8988T (cell line): ENCODE data around the gene FARS2.

Source experiments
- DNase-seq: peaks from one replicate; pipeline ENCODE4 v3.0.0; 2011

Gene FARS2

DNA sequence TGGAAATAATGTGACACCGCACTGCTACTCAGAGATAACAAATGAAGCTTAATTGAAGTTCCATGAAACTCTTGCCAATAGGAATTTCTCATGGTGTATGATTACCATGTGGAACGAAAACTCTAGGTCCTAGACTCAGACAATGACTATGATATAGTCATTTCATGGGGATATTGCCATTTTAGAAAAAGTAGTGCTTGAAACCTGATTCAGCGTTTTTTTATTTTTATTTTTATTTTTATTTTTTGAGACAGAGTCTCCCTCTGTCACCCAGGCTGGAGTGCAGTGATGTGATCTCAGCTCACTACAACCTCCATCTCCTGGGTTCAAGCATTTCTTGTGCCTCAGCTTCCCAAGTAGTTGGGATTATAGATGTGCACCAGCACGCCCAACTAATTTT lies 253.9 kb downstream of the FARS2 start:
- no peak for DNase-seq

DNA sequence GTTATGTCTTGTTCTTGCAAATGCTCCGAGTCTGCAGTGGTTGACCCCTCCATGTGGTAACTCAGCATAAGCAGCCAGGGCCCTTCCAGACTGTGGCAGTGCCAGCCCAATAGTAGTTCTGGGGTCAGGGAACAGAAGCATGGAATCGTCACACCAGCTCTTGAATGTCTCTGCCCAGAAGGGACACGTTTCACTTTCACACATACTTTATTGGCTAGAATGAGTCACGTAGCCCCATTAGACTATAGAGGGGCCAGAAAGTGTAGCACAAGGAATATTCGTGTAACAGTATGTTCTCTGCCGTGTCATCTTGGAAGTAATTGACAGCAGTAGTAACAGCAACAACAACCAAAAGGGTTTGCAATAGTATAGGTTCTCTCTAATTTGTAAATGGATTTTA lies 254.7 kb downstream of the FARS2 start:
- DNase-seq = no peak

GRCh38 chr6:5517796-5518195 lies 256.5 kb downstream of the FARS2 start:
- no peak for DNase-seq

GRCh38 chr6:5518936-5519491 lies 257.7 kb downstream of the FARS2 start:
- no peak for DNase-seq

- DNase-seq = no peak
Measured at GRCh38 chr6:5520796-5521195, 259.5 kb downstream of the FARS2 start.

DNA sequence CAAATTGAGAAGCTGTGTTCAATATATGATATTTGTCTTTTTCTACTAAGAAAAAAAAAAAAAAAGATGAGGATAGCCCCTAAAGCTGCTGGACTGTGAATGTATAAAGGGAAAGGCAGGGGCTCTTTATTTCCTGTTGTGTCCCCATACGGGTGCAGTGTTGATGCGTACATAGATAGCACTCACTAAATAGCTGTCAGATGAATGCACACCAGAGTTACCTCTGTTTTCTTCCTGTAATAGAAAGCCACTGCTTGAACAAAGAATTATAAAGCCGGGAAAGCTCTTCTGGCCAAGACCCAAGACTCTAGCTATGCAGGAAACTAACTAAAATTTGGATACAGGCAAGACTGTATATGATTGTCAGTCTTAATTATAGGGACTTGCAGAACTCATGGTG lies 260.0 kb downstream of the FARS2 start:
- no peak for DNase-seq

DNA sequence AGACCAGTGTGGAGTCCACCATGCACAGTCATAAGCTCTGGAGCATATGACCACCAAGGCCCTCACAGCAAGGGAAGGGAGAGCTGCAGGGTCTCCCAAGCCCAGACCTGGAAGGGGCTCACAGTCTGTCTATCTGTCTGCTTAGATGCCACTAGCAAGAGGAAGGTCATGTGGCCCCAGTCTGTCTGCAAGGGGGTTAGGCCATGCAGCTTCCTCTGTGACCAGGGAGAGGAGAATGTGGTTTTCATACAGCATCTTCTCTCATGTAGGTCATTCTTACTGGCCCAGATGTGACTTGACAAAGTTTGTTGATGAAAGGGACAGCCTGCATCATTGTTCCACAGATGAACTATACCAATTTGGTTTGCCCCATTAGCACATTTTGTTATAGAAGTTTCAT lies 260.8 kb downstream of the FARS2 start:
- DNase-seq = no peak

DNA sequence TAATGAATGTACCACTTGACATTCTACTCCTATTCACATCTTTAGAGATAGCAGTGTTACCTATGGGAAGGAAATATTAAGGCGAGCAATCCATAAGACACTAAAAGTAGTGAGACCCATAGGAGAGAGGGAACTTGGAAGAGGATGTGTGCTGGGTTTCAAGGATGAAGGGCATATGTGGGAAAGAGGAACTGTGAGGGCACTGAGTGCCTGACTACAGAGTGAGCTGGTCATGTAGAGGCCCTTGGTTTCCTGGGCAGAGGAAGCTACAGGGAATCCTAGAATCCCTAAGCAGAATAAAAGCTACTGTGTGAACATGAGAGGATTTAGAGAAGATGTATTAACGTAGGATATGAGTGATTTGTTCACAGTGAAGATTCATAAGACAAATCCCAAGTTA lies 262.8 kb downstream of the FARS2 start:
- no peak for DNase-seq

GRCh38 chr6:5525209-5525608 lies 263.9 kb downstream of the FARS2 start:
- no peak for DNase-seq

DNA sequence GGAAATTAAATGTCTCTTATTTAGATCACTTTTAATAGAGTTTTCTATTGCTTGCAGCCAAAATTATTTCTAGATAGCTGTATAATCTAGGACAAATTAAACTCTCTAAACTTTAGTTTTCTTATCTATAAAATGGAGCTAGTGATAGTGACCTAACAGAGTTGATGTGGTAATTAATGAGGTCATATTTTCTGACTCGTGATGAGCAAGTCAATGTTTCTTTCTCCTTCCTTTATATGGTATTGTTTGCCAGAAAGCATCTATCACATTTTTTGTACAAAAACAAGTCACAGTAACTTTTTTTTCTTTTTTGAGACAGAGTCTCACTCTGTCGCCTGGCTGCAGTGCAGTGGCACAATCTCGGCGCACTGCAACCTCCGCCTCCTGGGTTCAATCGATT lies 267.7 kb downstream of the FARS2 start:
- no peak for DNase-seq

DNA sequence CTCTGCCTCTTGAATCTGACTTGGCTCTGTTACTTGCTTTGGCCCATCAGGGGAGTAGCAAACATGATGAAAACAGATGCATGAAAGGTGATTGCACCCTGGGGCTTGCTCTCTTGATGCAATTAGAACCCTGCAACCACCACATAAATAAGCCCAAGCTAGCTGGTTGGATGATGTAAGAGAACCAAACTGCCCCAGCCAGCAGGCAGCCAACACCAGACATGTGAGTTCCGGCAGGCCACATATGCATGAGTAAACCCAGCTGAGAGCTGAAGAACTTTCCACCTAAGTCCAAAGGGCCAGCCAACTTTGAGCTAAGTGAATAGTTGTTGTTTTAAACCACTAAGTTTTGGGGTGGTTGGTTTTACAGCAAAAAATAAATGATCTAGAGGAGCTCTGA lies 268.4 kb downstream of the FARS2 start:
- no peak for DNase-seq

DNA sequence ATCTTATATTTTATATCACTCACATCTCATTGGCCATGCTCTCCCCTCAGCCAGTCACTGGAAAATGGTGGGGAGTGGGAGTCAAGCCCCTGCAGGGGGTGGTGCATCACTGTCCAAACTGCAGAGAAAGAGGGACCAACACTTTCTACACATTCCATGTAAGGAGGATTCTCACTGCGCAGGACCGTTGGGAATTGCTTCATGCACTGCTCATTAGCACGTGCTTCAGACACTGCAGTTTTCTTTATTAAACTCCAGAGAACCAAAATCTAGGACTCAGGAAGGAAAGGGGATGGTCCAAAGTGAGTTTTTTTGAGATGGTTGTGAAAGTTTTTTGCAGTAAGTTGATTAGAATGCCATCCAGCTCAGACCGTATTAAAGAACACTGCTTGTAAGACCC lies 269.8 kb downstream of the FARS2 start:
- DNase-seq = no peak

DNA sequence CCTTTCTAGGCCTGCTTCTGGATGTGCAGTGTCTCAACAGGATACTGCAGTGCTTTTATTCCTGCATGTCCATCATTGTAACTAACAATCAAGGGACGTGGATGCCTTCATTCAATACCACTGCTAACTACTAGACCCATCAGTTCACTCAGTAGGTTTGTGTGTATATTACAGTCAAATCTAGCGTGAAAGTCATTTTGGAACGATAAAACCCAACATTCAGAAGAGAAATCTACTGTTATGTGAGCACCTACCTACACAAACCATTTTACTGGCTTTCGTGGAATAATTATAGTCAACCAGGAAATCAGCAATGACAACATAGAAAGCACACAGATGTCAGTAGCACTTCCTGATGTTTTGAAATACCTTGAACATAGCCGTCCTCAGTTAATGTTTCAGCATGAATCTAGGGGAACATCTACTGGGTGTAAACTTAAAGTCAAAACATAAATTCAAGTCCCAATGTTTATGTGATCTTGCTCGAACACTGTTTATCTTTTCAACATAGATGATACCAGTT lies 270.6 kb downstream of the FARS2 start:
- no peak for DNase-seq

GRCh38 chr6:5532941-5533340 lies 271.6 kb downstream of the FARS2 start:
- DNase-seq = no peak

DNA sequence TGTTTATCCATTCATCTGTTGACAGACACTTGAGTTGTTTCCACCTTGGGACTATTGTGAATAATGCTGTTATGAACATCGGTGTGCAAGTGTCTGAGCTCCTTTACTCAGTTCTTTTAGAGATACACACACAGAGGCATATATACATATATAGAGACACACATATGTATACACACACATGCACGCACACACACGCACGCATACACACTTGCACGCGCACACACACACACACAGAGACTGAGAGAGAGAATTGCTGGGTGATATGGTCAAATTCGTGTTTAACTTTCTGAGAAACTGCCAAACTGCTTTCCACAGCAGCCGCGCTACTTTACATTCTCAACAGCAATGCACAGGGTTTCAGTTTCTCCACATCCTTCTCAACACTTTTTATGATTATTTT lies 273.3 kb downstream of the FARS2 start:
- DNase-seq = no peak

DNA sequence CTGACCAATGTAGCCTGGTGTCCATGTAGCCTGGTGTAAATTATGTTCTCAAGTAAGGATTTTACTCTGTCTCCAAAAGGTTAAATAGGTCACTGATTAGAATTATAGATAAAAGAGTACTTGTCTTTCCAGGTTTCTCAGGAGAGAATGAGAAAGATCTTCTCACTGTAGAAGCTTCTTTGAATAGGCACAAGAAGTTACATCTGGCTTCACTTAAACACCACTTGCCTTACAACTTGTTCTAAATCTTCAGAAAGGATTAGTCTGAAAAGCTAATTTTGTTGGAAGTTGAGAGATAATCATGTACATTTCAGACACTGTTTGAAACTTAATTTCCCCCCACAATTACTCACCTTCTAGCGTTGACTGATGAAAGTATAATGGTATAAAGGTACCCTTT lies 275.3 kb downstream of the FARS2 start:
- no peak for DNase-seq

- DNase-seq = no peak
Measured at GRCh38 chr6:5537132-5537531, 275.8 kb downstream of the FARS2 start.

DNA sequence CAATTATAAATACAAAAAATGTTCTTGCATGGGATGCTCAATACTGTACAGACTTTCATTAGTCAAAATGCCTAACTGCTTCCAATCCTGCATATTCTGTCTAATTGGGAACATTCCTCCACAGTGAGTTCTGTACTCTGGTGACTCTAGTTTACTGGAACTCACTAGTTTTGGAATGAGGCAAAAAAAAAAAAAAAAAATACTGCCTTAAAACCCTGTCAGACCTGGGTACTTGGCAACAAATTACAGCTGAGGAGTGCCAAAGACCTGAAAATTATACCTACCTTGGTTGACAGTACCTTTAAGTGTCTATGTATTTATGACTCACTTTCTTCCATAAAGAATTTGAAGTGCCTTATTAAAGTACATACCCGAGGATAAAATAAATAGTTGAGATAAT lies 276.7 kb downstream of the FARS2 start:
- no peak for DNase-seq

- no peak for DNase-seq
Measured at GRCh38 chr6:5540370-5540769, 279.1 kb downstream of the FARS2 start.

DNA sequence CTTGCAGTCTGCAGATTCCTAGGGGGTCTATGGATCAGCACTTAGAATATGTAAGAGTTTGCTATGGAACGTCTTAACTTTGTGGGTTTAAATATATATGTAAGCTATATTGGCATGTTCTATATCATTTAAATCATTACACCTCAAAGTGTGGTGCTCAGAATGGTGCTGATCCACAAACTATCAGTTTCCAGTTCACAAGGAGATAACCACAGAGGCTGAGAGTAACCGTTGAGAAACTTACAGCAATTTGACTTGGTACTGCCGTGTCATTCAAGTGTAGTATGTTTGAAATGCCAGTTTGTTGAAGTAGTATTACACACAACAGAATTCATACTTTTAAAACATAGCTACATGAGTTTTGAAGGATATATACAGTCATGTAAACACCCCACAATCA lies 279.7 kb downstream of the FARS2 start:
- DNase-seq = no peak

- no peak for DNase-seq
Measured at GRCh38 chr6:5541751-5542432, 280.6 kb downstream of the FARS2 start.

GRCh38 chr6:5547556-5547955 lies 286.2 kb downstream of the FARS2 start:
- DNase-seq = no peak

GRCh38 chr6:5550631-5551030 lies 289.3 kb downstream of the FARS2 start:
- no peak for DNase-seq

- DNase-seq = no peak
Measured at GRCh38 chr6:5552243-5552642, 290.9 kb downstream of the FARS2 start.

DNA sequence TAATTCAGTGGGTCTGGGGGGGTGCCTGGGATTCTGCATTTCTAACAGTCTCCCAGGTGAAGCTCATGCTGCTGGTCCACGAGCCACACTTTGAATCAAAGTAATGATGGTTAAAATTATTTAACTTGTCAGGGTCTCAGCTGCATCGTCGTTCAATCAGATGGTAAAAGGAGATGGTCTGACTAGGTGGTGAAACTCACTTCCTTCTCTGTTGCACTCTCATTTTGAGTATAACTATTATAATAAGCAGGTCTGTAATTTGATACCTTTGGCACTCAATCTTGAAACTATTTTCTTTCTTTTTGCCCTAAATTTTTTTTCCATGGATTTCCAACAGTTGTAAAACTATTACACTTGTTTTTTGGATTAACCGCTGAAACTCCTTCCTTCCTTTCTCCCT lies 292.5 kb downstream of the FARS2 start:
- no peak for DNase-seq
